ENCODE results near the gene PF4V1.

The PF4V1 gene

GRCh38 chr4:73831569-73831968 is 21.5 kb upstream of the PF4V1 start:
- no peak overlapping the region for H3K9ac ChIP-seq (ENCODE audit: low read depth, low read length)
- H3K27me3 ChIP-seq (ENCODE audit: control insufficient read depth, insufficient read depth, low read length), result no peaks in the 10 kb centered on the region
- H3K36me3 ChIP-seq (ENCODE audit: control insufficient read depth, insufficient read depth, low read length), result no peaks in the 10 kb centered on the region
- no peaks in the 10 kb centered on the region for H3K9me3 ChIP-seq (ENCODE audit: control insufficient read depth, insufficient read depth, low read length)
- H3K4me1 ChIP-seq (ENCODE audit: control insufficient read depth, insufficient read depth, low read length), result no peaks in the 10 kb centered on the region
- no peak overlapping the region for H3K4me3 ChIP-seq (ENCODE audit: low read depth, low read length)

- Histone ChIP-seq H3K9ac (ENCODE audit: low read depth, low read length) (no peak overlapping the region), H3K36me3 (ENCODE audit: control insufficient read depth, insufficient read depth, low read length) (no peaks in the 10 kb centered on the region), H3K9me3 (ENCODE audit: control insufficient read depth, insufficient read depth, low read length) (no peaks in the 10 kb centered on the region), H3K4me1 (ENCODE audit: control insufficient read depth, insufficient read depth, low read length) (no peaks in the 10 kb centered on the region), H3K27me3 (ENCODE audit: control insufficient read depth, insufficient read depth, low read length) (peaks cover 10% of the 10 kb centered on the region), H3K4me3 (ENCODE audit: low read depth, low read length) (no peak overlapping the region)
These were observed 20.4 kb upstream of the PF4V1 start for GRCh38 chr4:73832651-73833237.

GRCh38 chr4:73836373-73837279 is 16.5 kb upstream of the PF4V1 start, which contains the start of gene CXCL6:
Gene CXCL6 (plus strand): TSS chr4:73836678. CDS start chr4:73836751, 73 bp downstream.
- H3K4me1 ChIP-seq (ENCODE audit: control insufficient read depth, insufficient read depth, low read length), result no peaks in the 10 kb centered on the region
- H3K36me3 ChIP-seq (ENCODE audit: control insufficient read depth, insufficient read depth, low read length), result no peaks in the 10 kb centered on the region
- H3K9me3 ChIP-seq (ENCODE audit: control insufficient read depth, insufficient read depth, low read length), result no peaks in the 10 kb centered on the region
- H3K4me3 ChIP-seq (ENCODE audit: low read depth, low read length), result peak within 1 kb of the TSS; percentile 83
- H3K27me3 ChIP-seq (ENCODE audit: control insufficient read depth, insufficient read depth, low read length), result peaks cover 24% of the 10 kb centered on the region
- peak within 1 kb of the TSS; percentile 50 for H3K9ac ChIP-seq (ENCODE audit: low read depth, low read length)

- Histone ChIP-seq H3K9me3 (ENCODE audit: control insufficient read depth, insufficient read depth, low read length) (no peaks in the 10 kb centered on the region), H3K9ac (ENCODE audit: low read depth, low read length) (no peak overlapping the region), H3K27me3 (ENCODE audit: control insufficient read depth, insufficient read depth, low read length) (peaks cover 24% of the 10 kb centered on the region), H3K4me3 (ENCODE audit: low read depth, low read length) (no peak overlapping the region), H3K36me3 (ENCODE audit: control insufficient read depth, insufficient read depth, low read length) (no peaks in the 10 kb centered on the region), H3K4me1 (ENCODE audit: control insufficient read depth, insufficient read depth, low read length) (no peaks in the 10 kb centered on the region)
These were observed 14.0 kb upstream of the PF4V1 start for GRCh38 chr4:73839071-73839470.

GRCh38 chr4:73839715-73840114 is 13.4 kb upstream of the PF4V1 start:
- no peak overlapping the region for H3K4me3 ChIP-seq (ENCODE audit: low read depth, low read length)
- H3K36me3 ChIP-seq (ENCODE audit: control insufficient read depth, insufficient read depth, low read length), result no peaks in the 10 kb centered on the region
- no peak overlapping the region for H3K9ac ChIP-seq (ENCODE audit: low read depth, low read length)
- no peaks in the 10 kb centered on the region for H3K9me3 ChIP-seq (ENCODE audit: control insufficient read depth, insufficient read depth, low read length)
- peaks cover 24% of the 10 kb centered on the region for H3K27me3 ChIP-seq (ENCODE audit: control insufficient read depth, insufficient read depth, low read length)
- H3K4me1 ChIP-seq (ENCODE audit: control insufficient read depth, insufficient read depth, low read length), result no peaks in the 10 kb centered on the region

- Histone ChIP-seq H3K9me3 (ENCODE audit: control insufficient read depth, insufficient read depth, low read length) (no peaks in the 10 kb centered on the region), H3K27me3 (ENCODE audit: control insufficient read depth, insufficient read depth, low read length) (peaks cover 24% of the 10 kb centered on the region), H3K4me3 (ENCODE audit: low read depth, low read length) (no peak overlapping the region), H3K4me1 (ENCODE audit: control insufficient read depth, insufficient read depth, low read length) (no peaks in the 10 kb centered on the region), H3K9ac (ENCODE audit: low read depth, low read length) (no peak overlapping the region), H3K36me3 (ENCODE audit: control insufficient read depth, insufficient read depth, low read length) (no peaks in the 10 kb centered on the region)
These were observed 11.7 kb upstream of the PF4V1 start for GRCh38 chr4:73841243-73841925.

GRCh38 chr4:73842696-73843095 is 10.4 kb upstream of the PF4V1 start:
- no peaks in the 10 kb centered on the region for H3K36me3 ChIP-seq (ENCODE audit: control insufficient read depth, insufficient read depth, low read length)
- no peak overlapping the region for H3K4me3 ChIP-seq (ENCODE audit: low read depth, low read length)
- H3K27me3 ChIP-seq (ENCODE audit: control insufficient read depth, insufficient read depth, low read length), result peaks cover 14% of the 10 kb centered on the region
- no peaks in the 10 kb centered on the region for H3K4me1 ChIP-seq (ENCODE audit: control insufficient read depth, insufficient read depth, low read length)
- no peaks in the 10 kb centered on the region for H3K9me3 ChIP-seq (ENCODE audit: control insufficient read depth, insufficient read depth, low read length)
- no peak overlapping the region for H3K9ac ChIP-seq (ENCODE audit: low read depth, low read length)

GRCh38 chr4:73843369-73843768 is 9.7 kb upstream of the PF4V1 start:
- Histone ChIP-seq H3K4me1 (ENCODE audit: control insufficient read depth, insufficient read depth, low read length) (no peaks in the 10 kb centered on the region), H3K4me3 (ENCODE audit: low read depth, low read length) (no peak overlapping the region), H3K27me3 (ENCODE audit: control insufficient read depth, insufficient read depth, low read length) (peaks cover 8% of the 10 kb centered on the region), H3K9ac (ENCODE audit: low read depth, low read length) (no peak overlapping the region), H3K36me3 (ENCODE audit: control insufficient read depth, insufficient read depth, low read length) (no peaks in the 10 kb centered on the region), H3K9me3 (ENCODE audit: control insufficient read depth, insufficient read depth, low read length) (no peaks in the 10 kb centered on the region)

GRCh38 chr4:73844345-73844744 is 8.8 kb upstream of the PF4V1 start:
- no peak overlapping the region for H3K9ac ChIP-seq (ENCODE audit: low read depth, low read length)
- H3K4me3 ChIP-seq (ENCODE audit: low read depth, low read length), result no peak overlapping the region
- no peaks in the 10 kb centered on the region for H3K4me1 ChIP-seq (ENCODE audit: control insufficient read depth, insufficient read depth, low read length)
- no peaks in the 10 kb centered on the region for H3K36me3 ChIP-seq (ENCODE audit: control insufficient read depth, insufficient read depth, low read length)
- no peaks in the 10 kb centered on the region for H3K27me3 ChIP-seq (ENCODE audit: control insufficient read depth, insufficient read depth, low read length)
- H3K9me3 ChIP-seq (ENCODE audit: control insufficient read depth, insufficient read depth, low read length), result no peaks in the 10 kb centered on the region

GRCh38 chr4:73844806-73845205 is 8.3 kb upstream of the PF4V1 start:
- no peak overlapping the region for H3K9ac ChIP-seq (ENCODE audit: low read depth, low read length)
- no peaks in the 10 kb centered on the region for H3K4me1 ChIP-seq (ENCODE audit: control insufficient read depth, insufficient read depth, low read length)
- no peaks in the 10 kb centered on the region for H3K36me3 ChIP-seq (ENCODE audit: control insufficient read depth, insufficient read depth, low read length)
- H3K27me3 ChIP-seq (ENCODE audit: control insufficient read depth, insufficient read depth, low read length), result no peaks in the 10 kb centered on the region
- H3K4me3 ChIP-seq (ENCODE audit: low read depth, low read length), result no peak overlapping the region
- no peaks in the 10 kb centered on the region for H3K9me3 ChIP-seq (ENCODE audit: control insufficient read depth, insufficient read depth, low read length)

GRCh38 chr4:73847526-73848182 is 5.4 kb upstream of the PF4V1 start:
- H3K9ac ChIP-seq (ENCODE audit: low read depth, low read length), result no peak overlapping the region
- H3K9me3 ChIP-seq (ENCODE audit: control insufficient read depth, insufficient read depth, low read length), result no peaks in the 10 kb centered on the region
- H3K4me1 ChIP-seq (ENCODE audit: control insufficient read depth, insufficient read depth, low read length), result no peaks in the 10 kb centered on the region
- H3K36me3 ChIP-seq (ENCODE audit: control insufficient read depth, insufficient read depth, low read length), result no peaks in the 10 kb centered on the region
- H3K4me3 ChIP-seq (ENCODE audit: low read depth, low read length), result no peak overlapping the region
- peaks cover 8% of the 10 kb centered on the region for H3K27me3 ChIP-seq (ENCODE audit: control insufficient read depth, insufficient read depth, low read length)

Data from iPS-15b (cell line).